Measurements from ENCODE around the gene HMGCL.

DNA sequence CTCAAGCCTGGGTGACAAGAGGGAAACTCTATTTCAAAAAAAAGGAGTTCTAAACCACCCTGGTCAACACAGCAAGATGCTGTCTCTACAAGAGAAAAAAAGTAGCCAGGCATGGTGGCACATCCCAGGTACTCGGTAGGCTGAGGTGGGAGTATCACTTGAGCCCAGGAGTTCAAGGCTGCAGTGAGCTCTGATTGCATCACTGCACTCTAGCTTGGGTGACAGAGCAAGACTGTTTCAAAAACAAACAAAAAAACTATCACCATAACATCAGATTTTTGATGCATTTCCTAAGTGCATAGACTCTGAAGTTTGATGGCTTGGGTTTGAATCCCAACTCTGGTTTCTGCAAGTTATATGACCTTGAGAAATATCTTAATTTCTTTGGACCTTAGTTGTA lies 72.3 kb downstream of the HMGCL start:
- no peak for TF ChIP-seq POLR2A (IDR thresholded peaks at IDR 0.05)
- TF ChIP-seq, protein P1, sequence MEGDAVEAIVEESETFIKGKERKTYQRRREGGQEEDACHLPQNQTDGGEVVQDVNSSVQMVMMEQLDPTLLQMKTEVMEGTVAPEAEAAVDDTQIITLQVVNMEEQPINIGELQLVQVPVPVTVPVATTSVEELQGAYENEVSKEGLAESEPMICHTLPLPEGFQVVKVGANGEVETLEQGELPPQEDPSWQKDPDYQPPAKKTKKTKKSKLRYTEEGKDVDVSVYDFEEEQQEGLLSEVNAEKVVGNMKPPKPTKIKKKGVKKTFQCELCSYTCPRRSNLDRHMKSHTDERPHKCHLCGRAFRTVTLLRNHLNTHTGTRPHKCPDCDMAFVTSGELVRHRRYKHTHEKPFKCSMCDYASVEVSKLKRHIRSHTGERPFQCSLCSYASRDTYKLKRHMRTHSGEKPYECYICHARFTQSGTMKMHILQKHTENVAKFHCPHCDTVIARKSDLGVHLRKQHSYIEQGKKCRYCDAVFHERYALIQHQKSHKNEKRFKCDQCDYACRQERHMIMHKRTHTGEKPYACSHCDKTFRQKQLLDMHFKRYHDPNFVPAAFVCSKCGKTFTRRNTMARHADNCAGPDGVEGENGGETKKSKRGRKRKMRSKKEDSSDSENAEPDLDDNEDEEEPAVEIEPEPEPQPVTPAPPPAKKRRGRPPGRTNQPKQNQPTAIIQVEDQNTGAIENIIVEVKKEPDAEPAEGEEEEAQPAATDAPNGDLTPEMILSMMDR (IDR thresholded peaks at IDR 0.05): no peak

Data from thyroid gland (tissue), 4 donors.